ENCODE data around the gene MDP1.

The MDP1 gene

GRCh38 chr14:24194186-24194872 is 21.5 kb downstream of the MDP1 start:
- Histone ChIP-seq H3K36me3 (peaks cover 18% of the 10 kb centered on the region), H3K9me3 (no peaks in the 10 kb centered on the region), H3K27ac (peak overlapping the region; percentile 97), H3K27me3 (no peaks in the 10 kb centered on the region), H3K4me3 (ENCODE audit: low read depth in 1 of 2, low read length in 1 of 2) (peak overlapping the region; percentile 93 to 97), H3K4me1 (ENCODE audit: control insufficient read depth in 1 of 2, insufficient read depth in 1 of 2, low read depth in 1 of 2, low read length in 1 of 2) (peaks cover 31 to 36% of the 10 kb centered on the region in 2 experiments)
- TF ChIP-seq CTCF (IDR thresholded peaks at IDR 0.05): no peak

- no peak overlapping the region for H3K27ac ChIP-seq
- no peak overlapping the region for H3K4me3 ChIP-seq (ENCODE audit: low read depth in 1 of 2, low read length in 1 of 2)
- H3K4me1 ChIP-seq (ENCODE audit: control insufficient read depth in 1 of 2, insufficient read depth in 1 of 2, low read depth in 1 of 2, low read length in 1 of 2): peaks cover 38 to 45% of the 10 kb centered on the region in 2 experiments
- peaks cover 18% of the 10 kb centered on the region for H3K36me3 ChIP-seq
- H3K27me3 ChIP-seq: no peaks in the 10 kb centered on the region
- no peak for TF ChIP-seq CTCF (IDR thresholded peaks at IDR 0.05)
- no peaks in the 10 kb centered on the region for H3K9me3 ChIP-seq
Measured at GRCh38 chr14:24192933-24193332, 22.9 kb downstream of the MDP1 start.

DNA sequence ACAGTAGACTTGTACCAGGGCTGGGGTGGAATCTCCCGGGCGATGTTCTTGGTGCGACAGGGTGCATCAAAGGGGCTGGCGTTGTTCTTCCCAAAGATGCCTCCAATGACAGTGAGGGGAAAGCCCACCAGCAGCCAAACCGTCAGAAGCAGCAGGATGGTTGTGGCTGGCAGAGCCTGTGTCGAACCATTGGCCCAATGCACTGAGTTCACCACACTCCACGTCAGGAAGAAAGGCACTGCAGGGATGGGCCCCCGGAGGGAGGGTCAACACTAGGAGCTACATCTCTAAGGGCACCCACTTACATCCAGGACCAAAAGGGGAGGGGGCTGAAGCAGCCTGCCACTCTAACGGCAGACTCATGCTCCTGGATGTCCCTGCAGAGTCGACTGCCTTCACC is 25.4 kb downstream of the MDP1 start:
- H3K27me3 ChIP-seq: no peaks in the 10 kb centered on the region
- no peak overlapping the region for H3K27ac ChIP-seq
- peaks cover 26% of the 10 kb centered on the region for H3K36me3 ChIP-seq
- H3K4me3 ChIP-seq (ENCODE audit: low read depth in 1 of 2, low read length in 1 of 2): no peak overlapping the region
- H3K4me1 ChIP-seq (ENCODE audit: control insufficient read depth in 1 of 2, insufficient read depth in 1 of 2, low read depth in 1 of 2, low read length in 1 of 2): peaks cover 27% of the 10 kb centered on the region in 2 experiments
- TF ChIP-seq CTCF (IDR thresholded peaks at IDR 0.05): no peak
- H3K9me3 ChIP-seq: no peaks in the 10 kb centered on the region

DNA sequence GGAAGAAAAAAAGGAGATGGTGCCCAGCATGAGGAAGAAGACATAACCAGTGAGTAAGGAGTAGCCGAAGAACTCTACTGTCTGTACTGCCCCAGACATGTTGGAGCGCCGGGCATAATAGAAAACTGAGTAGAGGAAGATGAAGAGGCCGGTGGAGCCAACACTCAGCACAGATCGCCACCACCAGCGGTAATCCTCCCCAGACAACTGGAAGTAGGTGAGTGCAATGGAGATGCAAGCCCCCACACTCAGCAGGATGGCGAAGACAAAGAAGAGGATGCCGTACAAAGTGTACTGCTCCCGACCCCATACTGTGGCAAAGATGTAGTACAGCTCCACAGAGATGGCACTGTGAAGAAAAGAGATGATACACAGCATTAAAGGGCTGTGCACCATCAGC is 26.4 kb downstream of the MDP1 start:
- Histone ChIP-seq H3K27me3 (no peaks in the 10 kb centered on the region), H3K27ac (peak overlapping the region; percentile 72), H3K9me3 (no peaks in the 10 kb centered on the region), H3K4me3 (ENCODE audit: low read depth in 1 of 2, low read length in 1 of 2) (peak overlapping the region in 1 of 2 experiments; percentile 74), H3K4me1 (ENCODE audit: control insufficient read depth in 1 of 2, insufficient read depth in 1 of 2, low read depth in 1 of 2, low read length in 1 of 2) (peaks cover 19 to 20% of the 10 kb centered on the region in 2 experiments), H3K36me3 (peaks cover 35% of the 10 kb centered on the region)
- no peak for TF ChIP-seq CTCF (IDR thresholded peaks at IDR 0.05)

DNA sequence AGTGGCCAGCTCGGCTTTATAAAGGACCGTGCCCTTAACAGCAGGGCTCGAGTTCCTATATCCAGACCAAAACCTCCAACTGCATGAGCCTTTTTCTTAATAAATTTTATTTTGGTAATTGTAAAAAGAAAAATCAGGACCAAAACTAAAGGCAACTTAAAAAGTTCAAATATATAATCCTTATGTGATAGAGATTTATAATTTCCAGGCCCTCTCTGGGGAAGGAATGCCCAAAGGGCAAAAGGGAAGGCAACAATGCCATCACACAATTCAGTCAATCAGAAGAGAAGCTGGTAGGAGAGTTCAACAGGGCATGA is 26.8 kb downstream of the MDP1 start:
- Histone ChIP-seq H3K4me1 (ENCODE audit: control insufficient read depth in 1 of 2, insufficient read depth in 1 of 2, low read depth in 1 of 2, low read length in 1 of 2) (peaks cover 16% of the 10 kb centered on the region in 2 experiments), H3K4me3 (ENCODE audit: low read depth in 1 of 2, low read length in 1 of 2) (peak overlapping the region; percentile 70 to 74), H3K36me3 (peaks cover 40% of the 10 kb centered on the region)

More for the DNA sequence above, 26.8 kb downstream of the MDP1 start:
- TF ChIP-seq CTCF (IDR thresholded peaks at IDR 0.05): no peak
- Histone ChIP-seq H3K27me3 (no peaks in the 10 kb centered on the region), H3K9me3 (no peaks in the 10 kb centered on the region), H3K27ac (peak overlapping the region; percentile 72)

Measured in neutrophil (primary cell).